HEK293 (cell line): ENCODE data around the gene CCDC178.

Experiments used
- CTCF ChIA-PET: fragments of 350-600 bp; formaldehyde crosslinking; extraction: SDS; loops from one replicate; lab custom pipeline; 2021; ENCODE audit warnings: antibody characterized with exemption; lab: Yijun Ruan, JAX
- POLR2A ChIA-PET: fragments of 300-600 bp; formaldehyde crosslinking; extraction: SDS; loops from one replicate; lab custom pipeline; 2020; ENCODE audit warnings: antibody characterized with exemption, inconsistent platforms; lab: Yijun Ruan, JAX
- H3K27ac ChIP-seq: fragments of 200-500 bp; sonication (Bioruptor generic); 2 replicates; pipeline ENCODE4 v1.5.1; 2014; ENCODE audit warnings: low read depth, low read length, control low read depth, inconsistent platforms; ENCODE audit errors: extremely low read depth
- H3K36me3 ChIP-seq, 2 experiments: fragments of 200-500 bp in 1 of 2; sonication (Bioruptor generic) in 1 of 2; 1 replicate in 1 of 2; 2 replicates in 1 of 2; pipeline ENCODE4 v1.5.1; 2014 to 2017; ENCODE audit warnings: inconsistent platforms in 2 of 2, low read length in 2 of 2; ENCODE audit not compliant: control insufficient read depth in 2 of 2, insufficient read depth in 1 of 2
- H3K4me1 ChIP-seq: fragments of 200-500 bp; sonication (Bioruptor generic); 2 replicates; pipeline ENCODE4 v1.5.1; 2014; ENCODE audit warnings: mild to moderate bottlenecking, low read length, inconsistent platforms; ENCODE audit not compliant: control insufficient read depth, insufficient read depth
- H3K4me3 ChIP-seq: 2 replicates; pipeline ENCODE4 v1.5.1; 2011; ENCODE audit warnings: low read depth, mild to moderate bottlenecking, control low read depth, low read length, moderate library complexity
- H3K9me3 ChIP-seq: fragments of 200-500 bp; sonication (Bioruptor generic); 2 replicates; pipeline ENCODE4 v1.5.1; 2014; ENCODE audit warnings: low read depth, low read length, inconsistent platforms; ENCODE audit not compliant: control insufficient read depth, insufficient read depth
- HOXC10 ChIP-seq: sonication (generic); formaldehyde crosslinking; IDR thresholded peaks from 2 replicates; pipeline ENCODE4 v1.8.1; 2023; ENCODE audit warnings: mild to moderate bottlenecking, missing genetic modification reagents
- HOXD13 ChIP-seq: sonication (generic); formaldehyde crosslinking; IDR thresholded peaks from 2 replicates; pipeline ENCODE4 v1.8.0; 2022; ENCODE audit warnings: missing genetic modification reagents, borderline replicate concordance
- KLF16 ChIP-seq: fragments of 450-650 bp; formaldehyde crosslinking; IDR thresholded peaks from 2 replicates; pipeline ENCODE4 v1.5.1; 2017; ENCODE audit warnings: missing biosample characterization, missing genetic modification characterization
- KLF7 ChIP-seq: fragments of 450-650 bp; formaldehyde crosslinking; IDR thresholded peaks from 2 replicates; pipeline ENCODE4 v1.5.1; 2016; ENCODE audit warnings: missing biosample characterization, missing genetic modification characterization, borderline replicate concordance
- KLF8 ChIP-seq: fragments of 450-650 bp; formaldehyde crosslinking; IDR thresholded peaks from 2 replicates; pipeline ENCODE4 v1.5.1; 2016; ENCODE audit warnings: missing biosample characterization, missing genetic modification characterization
- KLF9 ChIP-seq: fragments of 450-650 bp; formaldehyde crosslinking; IDR thresholded peaks from 2 replicates; pipeline ENCODE4 v1.5.1; 2016; ENCODE audit warnings: missing biosample characterization, missing genetic modification characterization, low read depth
- PRDM1 ChIP-seq: fragments of 450-650 bp; formaldehyde crosslinking; IDR thresholded peaks from 2 replicates; pipeline ENCODE4; 2016; ENCODE audit warnings: missing biosample characterization, missing genetic modification characterization
- YY1 ChIP-seq: fragments of 450-650 bp; formaldehyde crosslinking; IDR thresholded peaks from 2 replicates; pipeline ENCODE4 v1.5.1; 2018; ENCODE audit warnings: missing biosample characterization, missing genetic modification characterization
- YY2 ChIP-seq: fragments of 450-650 bp; formaldehyde crosslinking; IDR thresholded peaks from 2 replicates; pipeline ENCODE4 v1.5.1; 2016; ENCODE audit warnings: missing biosample characterization, missing genetic modification characterization
- ZBTB8A ChIP-seq: fragments of 450-650 bp; formaldehyde crosslinking; IDR thresholded peaks from 2 replicates; pipeline ENCODE4 v1.5.1; 2016; ENCODE audit warnings: missing biosample characterization, missing genetic modification characterization
- ZFP37 ChIP-seq: fragments of 450-650 bp; formaldehyde crosslinking; IDR thresholded peaks from 2 replicates; pipeline ENCODE4 v1.5.1; 2016; ENCODE audit warnings: missing biosample characterization, missing genetic modification characterization
- ZNF16 ChIP-seq: fragments of 450-650 bp; formaldehyde crosslinking; IDR thresholded peaks from 2 replicates; pipeline ENCODE4 v1.5.1; 2016; ENCODE audit warnings: low read depth, missing biosample characterization, missing genetic modification characterization
- ZNF292 ChIP-seq: fragments of 450-650 bp; formaldehyde crosslinking; IDR thresholded peaks from 2 replicates; pipeline ENCODE4 v1.5.1; 2016; ENCODE audit warnings: low read depth, missing biosample characterization, missing genetic modification characterization, borderline replicate concordance
- ZNF654 ChIP-seq: fragments of 450-650 bp; formaldehyde crosslinking; IDR thresholded peaks from 2 replicates; pipeline ENCODE4 v1.5.1; 2016; ENCODE audit warnings: low read depth, missing biosample characterization, missing genetic modification characterization
- ZNF660 ChIP-seq: fragments of 450-650 bp; IDR thresholded peaks from 2 replicates; pipeline ENCODE4 v1.5.1; 2018; ENCODE audit warnings: missing biosample characterization, mild to moderate bottlenecking, missing genetic modification characterization
- ZXDB ChIP-seq: fragments of 450-650 bp; formaldehyde crosslinking; IDR thresholded peaks from 2 replicates; pipeline ENCODE4 v1.5.1; 2016; ENCODE audit warnings: missing biosample characterization, missing genetic modification characterization
- TF ChIP-seq, protein P1 (sequence below): fragments of 450-650 bp; formaldehyde crosslinking; IDR thresholded peaks from 2 replicates; pipeline ENCODE4 v1.5.1; 2016; ENCODE audit warnings: missing biosample characterization, missing genetic modification characterization
- TF ChIP-seq, protein P2 (sequence below): fragments of 450-650 bp; formaldehyde crosslinking; IDR thresholded peaks from 2 replicates; pipeline ENCODE4 v1.5.1; 2016; ENCODE audit warnings: missing biosample characterization, missing genetic modification characterization
- TF ChIP-seq, protein P3 (sequence below): fragments of 450-650 bp; formaldehyde crosslinking; IDR thresholded peaks from 2 replicates; pipeline ENCODE4 v1.5.1; 2016; ENCODE audit warnings: missing biosample characterization, missing genetic modification characterization, borderline replicate concordance
- TF ChIP-seq, protein P4 (sequence below): sonication (generic); formaldehyde crosslinking; IDR thresholded peaks from 2 replicates; pipeline ENCODE4 v1.8.1; 2022; ENCODE audit warnings: mild to moderate bottlenecking, moderate library complexity, missing genetic modification reagents

The CCDC178 gene

DNA sequence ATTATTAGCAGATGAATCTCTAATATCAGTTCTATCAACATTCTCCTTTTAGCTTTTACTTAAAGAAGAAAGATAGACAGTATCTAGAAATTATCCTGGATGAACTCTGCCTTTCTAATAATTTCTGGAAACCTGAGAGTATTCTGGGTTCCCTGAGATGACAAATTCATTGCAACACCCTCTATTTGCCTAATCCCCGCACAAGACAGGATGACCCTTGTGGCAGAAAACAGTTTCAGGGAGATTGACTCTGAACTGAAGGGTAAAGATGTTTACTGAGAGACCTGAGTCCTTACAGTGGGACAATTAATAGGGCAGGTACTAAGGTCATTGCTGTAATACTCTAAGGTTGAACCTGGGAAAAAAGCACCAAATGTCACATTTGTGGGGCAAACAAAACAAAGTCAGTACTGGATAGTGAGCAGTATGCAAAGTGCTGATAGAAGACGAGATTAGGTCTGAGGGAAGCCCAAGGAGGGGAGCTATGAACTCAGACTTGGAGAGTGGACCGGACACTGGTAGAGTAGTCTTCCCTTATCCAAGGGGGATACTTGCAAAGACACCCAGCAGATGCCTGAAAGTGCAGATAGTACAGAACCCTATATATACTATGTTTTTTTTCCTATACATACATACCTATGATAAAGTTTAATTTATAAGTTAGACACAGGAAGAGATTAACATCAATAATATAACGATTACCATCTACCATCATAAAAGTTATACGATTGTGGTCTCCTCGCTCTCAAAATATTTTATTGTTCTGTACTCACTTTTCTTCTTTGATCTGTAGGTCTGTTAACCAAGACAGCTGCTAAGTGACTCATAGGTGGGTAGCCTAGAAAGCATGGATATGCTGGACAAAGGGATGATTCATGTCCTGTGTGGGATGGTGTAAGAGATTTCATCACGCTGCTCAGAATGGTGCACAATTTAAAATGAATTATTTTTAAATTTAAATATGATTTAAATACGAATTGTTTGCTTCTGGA lies 519.4 kb downstream of the CCDC178 start (continued):
- TF ChIP-seq YY2 (tag by site-specific recombination) (no peak), HOXC10 (CRISPR knock-in tag) (no peak), ZBTB8A (tag by site-specific recombination) (no peak), HOXD13 (CRISPR knock-in tag) (no peak), YY1 (no peak), KLF8 (peak; percentile 46; the same call in 1 of the 2 replicates), ZFP37 (tag by site-specific recombination) (0 out of 2 replicates have a peak, but pooled peaks have one; percentile 46), ZNF16 (no peak), ZNF660 (tag by site-specific recombination) (0 out of 2 replicates have a peak, but pooled peaks have one; percentile 45)
- TF ChIP-seq, protein P1, sequence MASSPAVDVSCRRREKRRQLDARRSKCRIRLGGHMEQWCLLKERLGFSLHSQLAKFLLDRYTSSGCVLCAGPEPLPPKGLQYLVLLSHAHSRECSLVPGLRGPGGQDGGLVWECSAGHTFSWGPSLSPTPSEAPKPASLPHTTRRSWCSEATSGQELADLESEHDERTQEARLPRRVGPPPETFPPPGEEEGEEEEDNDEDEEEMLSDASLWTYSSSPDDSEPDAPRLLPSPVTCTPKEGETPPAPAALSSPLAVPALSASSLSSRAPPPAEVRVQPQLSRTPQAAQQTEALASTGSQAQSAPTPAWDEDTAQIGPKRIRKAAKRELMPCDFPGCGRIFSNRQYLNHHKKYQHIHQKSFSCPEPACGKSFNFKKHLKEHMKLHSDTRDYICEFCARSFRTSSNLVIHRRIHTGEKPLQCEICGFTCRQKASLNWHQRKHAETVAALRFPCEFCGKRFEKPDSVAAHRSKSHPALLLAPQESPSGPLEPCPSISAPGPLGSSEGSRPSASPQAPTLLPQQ = peak; percentile 32; the same call in 1 of the 2 replicates
- TF ChIP-seq, protein P2, sequence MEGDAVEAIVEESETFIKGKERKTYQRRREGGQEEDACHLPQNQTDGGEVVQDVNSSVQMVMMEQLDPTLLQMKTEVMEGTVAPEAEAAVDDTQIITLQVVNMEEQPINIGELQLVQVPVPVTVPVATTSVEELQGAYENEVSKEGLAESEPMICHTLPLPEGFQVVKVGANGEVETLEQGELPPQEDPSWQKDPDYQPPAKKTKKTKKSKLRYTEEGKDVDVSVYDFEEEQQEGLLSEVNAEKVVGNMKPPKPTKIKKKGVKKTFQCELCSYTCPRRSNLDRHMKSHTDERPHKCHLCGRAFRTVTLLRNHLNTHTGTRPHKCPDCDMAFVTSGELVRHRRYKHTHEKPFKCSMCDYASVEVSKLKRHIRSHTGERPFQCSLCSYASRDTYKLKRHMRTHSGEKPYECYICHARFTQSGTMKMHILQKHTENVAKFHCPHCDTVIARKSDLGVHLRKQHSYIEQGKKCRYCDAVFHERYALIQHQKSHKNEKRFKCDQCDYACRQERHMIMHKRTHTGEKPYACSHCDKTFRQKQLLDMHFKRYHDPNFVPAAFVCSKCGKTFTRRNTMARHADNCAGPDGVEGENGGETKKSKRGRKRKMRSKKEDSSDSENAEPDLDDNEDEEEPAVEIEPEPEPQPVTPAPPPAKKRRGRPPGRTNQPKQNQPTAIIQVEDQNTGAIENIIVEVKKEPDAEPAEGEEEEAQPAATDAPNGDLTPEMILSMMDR (tag by site-specific recombination) = no peak

DNA sequence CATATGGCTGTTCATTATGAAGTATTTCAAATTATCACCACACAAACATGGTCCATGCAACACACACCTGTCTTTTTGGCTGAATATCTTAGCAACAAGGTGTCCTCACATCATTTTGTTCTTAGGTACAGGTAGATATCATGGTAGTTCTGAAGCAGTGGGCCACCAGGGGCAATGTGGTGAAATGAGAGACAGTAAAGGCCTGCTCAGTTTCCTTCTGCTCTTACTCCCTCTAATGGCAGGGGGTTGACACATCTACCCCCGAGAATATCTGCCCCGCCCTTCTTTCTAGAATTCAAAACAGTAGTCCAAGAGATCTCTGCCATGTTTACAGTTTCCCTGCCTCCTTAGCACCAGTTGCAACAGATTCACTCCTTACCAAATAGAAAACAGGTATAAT lies 520.7 kb downstream of the CCDC178 start:
- Histone ChIP-seq H3K4me3 (no peak overlapping the region), H3K27ac (no peak overlapping the region), H3K4me1 (0 out of 2 replicates have a peak, but pooled peaks cover 3% of the 10 kb centered on the region), H3K36me3 (no peaks in the 10 kb centered on the region)
- CTCF ChIA-PET = interaction anchor here (1.0 to 3.8 kb wide), 3 partner anchors 102 to 205 kb away, joined by 3 to 21 read pairs (median 4); no protein-coding TSS in a partner anchor
- TF ChIP-seq, protein P3, sequence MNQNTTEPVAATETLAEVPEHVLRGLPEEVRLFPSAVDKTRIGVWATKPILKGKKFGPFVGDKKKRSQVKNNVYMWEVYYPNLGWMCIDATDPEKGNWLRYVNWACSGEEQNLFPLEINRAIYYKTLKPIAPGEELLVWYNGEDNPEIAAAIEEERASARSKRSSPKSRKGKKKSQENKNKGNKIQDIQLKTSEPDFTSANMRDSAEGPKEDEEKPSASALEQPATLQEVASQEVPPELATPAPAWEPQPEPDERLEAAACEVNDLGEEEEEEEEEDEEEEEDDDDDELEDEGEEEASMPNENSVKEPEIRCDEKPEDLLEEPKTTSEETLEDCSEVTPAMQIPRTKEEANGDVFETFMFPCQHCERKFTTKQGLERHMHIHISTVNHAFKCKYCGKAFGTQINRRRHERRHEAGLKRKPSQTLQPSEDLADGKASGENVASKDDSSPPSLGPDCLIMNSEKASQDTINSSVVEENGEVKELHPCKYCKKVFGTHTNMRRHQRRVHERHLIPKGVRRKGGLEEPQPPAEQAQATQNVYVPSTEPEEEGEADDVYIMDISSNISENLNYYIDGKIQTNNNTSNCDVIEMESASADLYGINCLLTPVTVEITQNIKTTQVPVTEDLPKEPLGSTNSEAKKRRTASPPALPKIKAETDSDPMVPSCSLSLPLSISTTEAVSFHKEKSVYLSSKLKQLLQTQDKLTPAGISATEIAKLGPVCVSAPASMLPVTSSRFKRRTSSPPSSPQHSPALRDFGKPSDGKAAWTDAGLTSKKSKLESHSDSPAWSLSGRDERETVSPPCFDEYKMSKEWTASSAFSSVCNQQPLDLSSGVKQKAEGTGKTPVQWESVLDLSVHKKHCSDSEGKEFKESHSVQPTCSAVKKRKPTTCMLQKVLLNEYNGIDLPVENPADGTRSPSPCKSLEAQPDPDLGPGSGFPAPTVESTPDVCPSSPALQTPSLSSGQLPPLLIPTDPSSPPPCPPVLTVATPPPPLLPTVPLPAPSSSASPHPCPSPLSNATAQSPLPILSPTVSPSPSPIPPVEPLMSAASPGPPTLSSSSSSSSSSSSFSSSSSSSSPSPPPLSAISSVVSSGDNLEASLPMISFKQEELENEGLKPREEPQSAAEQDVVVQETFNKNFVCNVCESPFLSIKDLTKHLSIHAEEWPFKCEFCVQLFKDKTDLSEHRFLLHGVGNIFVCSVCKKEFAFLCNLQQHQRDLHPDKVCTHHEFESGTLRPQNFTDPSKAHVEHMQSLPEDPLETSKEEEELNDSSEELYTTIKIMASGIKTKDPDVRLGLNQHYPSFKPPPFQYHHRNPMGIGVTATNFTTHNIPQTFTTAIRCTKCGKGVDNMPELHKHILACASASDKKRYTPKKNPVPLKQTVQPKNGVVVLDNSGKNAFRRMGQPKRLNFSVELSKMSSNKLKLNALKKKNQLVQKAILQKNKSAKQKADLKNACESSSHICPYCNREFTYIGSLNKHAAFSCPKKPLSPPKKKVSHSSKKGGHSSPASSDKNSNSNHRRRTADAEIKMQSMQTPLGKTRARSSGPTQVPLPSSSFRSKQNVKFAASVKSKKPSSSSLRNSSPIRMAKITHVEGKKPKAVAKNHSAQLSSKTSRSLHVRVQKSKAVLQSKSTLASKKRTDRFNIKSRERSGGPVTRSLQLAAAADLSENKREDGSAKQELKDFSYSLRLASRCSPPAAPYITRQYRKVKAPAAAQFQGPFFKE (tag by site-specific recombination) = no peak
- TF ChIP-seq KLF16 (tag by site-specific recombination) = 0 out of 2 replicates have a peak, but pooled peaks have one; percentile 18
- TF ChIP-seq PRDM1 (tag by site-specific recombination) = 0 out of 2 replicates have a peak, but pooled peaks have one; percentile 16
- 0 out of 2 replicates have a peak, but pooled peaks have one; percentile 26 for TF ChIP-seq ZXDB (tag by site-specific recombination)
- TF ChIP-seq ZNF654 (tag by site-specific recombination) = peak; percentile 71
- TF ChIP-seq, protein P4, sequence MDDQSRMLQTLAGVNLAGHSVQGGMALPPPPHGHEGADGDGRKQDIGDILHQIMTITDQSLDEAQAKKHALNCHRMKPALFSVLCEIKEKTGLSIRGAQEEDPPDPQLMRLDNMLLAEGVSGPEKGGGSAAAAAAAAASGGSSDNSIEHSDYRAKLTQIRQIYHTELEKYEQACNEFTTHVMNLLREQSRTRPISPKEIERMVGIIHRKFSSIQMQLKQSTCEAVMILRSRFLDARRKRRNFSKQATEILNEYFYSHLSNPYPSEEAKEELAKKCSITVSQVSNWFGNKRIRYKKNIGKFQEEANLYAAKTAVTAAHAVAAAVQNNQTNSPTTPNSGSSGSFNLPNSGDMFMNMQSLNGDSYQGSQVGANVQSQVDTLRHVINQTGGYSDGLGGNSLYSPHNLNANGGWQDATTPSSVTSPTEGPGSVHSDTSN (CRISPR knock-in tag) = no peak
- peak; percentile 31; the same call in 1 of the 2 replicates for TF ChIP-seq KLF9 (tag by site-specific recombination)
- TF ChIP-seq KLF7 = peak; percentile 33; the same call in 1 of the 2 replicates
- TF ChIP-seq ZNF292 = no peak
- TF ChIP-seq, protein P2 (tag by site-specific recombination) = peak; percentile 79
- TF ChIP-seq, all 188 proteins: peak for 7
- no peaks in the 10 kb centered on the region for H3K9me3 ChIP-seq
- POLR2A ChIA-PET = no interaction called here
